ENCODE results near the gene MROH8.

MROH8 gene

DNA sequence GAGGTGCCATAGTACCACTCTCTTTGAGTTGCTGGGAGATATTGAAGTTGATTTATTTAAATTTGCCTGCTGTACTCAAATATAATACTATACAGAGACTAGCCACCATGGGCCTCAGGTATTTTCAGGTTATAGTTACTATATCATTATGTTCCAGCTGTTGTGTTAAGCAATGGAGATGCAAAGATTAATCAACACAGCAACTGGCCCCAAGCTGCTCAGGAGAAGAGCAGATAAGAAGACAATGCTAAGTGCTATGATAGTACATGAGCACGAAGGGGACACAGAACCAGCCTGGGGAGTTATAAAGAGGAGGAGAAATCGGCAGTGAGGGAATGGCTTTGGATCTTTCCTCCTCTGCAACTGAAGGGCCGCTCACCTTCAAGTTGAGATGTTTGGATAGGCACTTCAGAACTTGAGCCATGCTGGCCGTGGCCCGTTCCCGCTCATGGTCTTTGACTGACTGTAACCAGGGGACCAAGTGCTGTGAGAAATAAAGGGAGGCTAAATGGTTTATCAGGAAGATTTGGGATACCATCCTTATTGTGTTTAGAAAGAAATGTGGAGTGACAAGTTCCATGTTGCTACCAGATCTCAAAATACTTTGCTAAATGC, 24.6 kb downstream of the MROH8 start:
- H3K4me1 ChIP-seq (ENCODE audit: control insufficient read depth, insufficient read depth, low read length), result no peaks in the 10 kb centered on the region
- TF ChIP-seq, protein P1, sequence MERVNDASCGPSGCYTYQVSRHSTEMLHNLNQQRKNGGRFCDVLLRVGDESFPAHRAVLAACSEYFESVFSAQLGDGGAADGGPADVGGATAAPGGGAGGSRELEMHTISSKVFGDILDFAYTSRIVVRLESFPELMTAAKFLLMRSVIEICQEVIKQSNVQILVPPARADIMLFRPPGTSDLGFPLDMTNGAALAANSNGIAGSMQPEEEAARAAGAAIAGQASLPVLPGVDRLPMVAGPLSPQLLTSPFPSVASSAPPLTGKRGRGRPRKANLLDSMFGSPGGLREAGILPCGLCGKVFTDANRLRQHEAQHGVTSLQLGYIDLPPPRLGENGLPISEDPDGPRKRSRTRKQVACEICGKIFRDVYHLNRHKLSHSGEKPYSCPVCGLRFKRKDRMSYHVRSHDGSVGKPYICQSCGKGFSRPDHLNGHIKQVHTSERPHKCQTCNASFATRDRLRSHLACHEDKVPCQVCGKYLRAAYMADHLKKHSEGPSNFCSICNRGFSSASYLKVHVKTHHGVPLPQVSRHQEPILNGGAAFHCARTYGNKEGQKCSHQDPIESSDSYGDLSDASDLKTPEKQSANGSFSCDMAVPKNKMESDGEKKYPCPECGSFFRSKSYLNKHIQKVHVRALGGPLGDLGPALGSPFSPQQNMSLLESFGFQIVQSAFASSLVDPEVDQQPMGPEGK (tag by site-specific recombination; IDR thresholded peaks at IDR 0.05), result no peak
- TF ChIP-seq, protein P2, sequence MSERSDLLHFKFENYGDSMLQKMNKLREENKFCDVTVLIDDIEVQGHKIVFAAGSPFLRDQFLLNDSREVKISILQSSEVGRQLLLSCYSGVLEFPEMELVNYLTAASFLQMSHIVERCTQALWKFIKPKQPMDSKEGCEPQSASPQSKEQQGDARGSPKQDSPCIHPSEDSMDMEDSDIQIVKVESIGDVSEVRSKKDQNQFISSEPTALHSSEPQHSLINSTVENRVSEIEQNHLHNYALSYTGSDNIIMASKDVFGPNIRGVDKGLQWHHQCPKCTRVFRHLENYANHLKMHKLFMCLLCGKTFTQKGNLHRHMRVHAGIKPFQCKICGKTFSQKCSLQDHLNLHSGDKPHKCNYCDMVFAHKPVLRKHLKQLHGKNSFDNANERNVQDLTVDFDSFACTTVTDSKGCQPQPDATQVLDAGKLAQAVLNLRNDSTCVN (tag by site-specific recombination; optimal IDR thresholded peaks at IDR 0.05), result no peak
- TF ChIP-seq ZBTB8A (tag by site-specific recombination; IDR thresholded peaks at IDR 0.05) (no peak), ZNF157 (tag by site-specific recombination; IDR thresholded peaks at IDR 0.05) (no peak), ZNF473 (tag by site-specific recombination; IDR thresholded peaks at IDR 0.05) (no peak), ZNF132 (tag by site-specific recombination; IDR thresholded peaks at IDR 0.05; ENCODE audit: borderline replicate concordance) (no peak), ZFP41 (tag by site-specific recombination; IDR thresholded peaks at IDR 0.05; ENCODE audit: borderline replicate concordance) (no peak)
- TF ChIP-seq, protein P3, sequence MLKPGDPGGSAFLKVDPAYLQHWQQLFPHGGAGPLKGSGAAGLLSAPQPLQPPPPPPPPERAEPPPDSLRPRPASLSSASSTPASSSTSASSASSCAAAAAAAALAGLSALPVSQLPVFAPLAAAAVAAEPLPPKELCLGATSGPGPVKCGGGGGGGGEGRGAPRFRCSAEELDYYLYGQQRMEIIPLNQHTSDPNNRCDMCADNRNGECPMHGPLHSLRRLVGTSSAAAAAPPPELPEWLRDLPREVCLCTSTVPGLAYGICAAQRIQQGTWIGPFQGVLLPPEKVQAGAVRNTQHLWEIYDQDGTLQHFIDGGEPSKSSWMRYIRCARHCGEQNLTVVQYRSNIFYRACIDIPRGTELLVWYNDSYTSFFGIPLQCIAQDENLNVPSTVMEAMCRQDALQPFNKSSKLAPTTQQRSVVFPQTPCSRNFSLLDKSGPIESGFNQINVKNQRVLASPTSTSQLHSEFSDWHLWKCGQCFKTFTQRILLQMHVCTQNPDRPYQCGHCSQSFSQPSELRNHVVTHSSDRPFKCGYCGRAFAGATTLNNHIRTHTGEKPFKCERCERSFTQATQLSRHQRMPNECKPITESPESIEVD (tag by site-specific recombination; IDR thresholded peaks at IDR 0.05), result no peak
- TF ChIP-seq, protein P4, sequence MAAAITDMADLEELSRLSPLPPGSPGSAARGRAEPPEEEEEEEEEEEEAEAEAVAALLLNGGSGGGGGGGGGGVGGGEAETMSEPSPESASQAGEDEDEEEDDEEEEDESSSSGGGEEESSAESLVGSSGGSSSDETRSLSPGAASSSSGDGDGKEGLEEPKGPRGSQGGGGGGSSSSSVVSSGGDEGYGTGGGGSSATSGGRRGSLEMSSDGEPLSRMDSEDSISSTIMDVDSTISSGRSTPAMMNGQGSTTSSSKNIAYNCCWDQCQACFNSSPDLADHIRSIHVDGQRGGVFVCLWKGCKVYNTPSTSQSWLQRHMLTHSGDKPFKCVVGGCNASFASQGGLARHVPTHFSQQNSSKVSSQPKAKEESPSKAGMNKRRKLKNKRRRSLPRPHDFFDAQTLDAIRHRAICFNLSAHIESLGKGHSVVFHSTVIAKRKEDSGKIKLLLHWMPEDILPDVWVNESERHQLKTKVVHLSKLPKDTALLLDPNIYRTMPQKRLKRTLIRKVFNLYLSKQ (tag by site-specific recombination; IDR thresholded peaks at IDR 0.05; ENCODE audit: borderline replicate concordance), result no peak
- TF ChIP-seq, protein P5, sequence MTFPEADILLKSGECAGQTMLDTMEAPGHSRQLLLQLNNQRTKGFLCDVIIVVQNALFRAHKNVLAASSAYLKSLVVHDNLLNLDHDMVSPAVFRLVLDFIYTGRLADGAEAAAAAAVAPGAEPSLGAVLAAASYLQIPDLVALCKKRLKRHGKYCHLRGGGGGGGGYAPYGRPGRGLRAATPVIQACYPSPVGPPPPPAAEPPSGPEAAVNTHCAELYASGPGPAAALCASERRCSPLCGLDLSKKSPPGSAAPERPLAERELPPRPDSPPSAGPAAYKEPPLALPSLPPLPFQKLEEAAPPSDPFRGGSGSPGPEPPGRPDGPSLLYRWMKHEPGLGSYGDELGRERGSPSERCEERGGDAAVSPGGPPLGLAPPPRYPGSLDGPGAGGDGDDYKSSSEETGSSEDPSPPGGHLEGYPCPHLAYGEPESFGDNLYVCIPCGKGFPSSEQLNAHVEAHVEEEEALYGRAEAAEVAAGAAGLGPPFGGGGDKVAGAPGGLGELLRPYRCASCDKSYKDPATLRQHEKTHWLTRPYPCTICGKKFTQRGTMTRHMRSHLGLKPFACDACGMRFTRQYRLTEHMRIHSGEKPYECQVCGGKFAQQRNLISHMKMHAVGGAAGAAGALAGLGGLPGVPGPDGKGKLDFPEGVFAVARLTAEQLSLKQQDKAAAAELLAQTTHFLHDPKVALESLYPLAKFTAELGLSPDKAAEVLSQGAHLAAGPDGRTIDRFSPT (tag by site-specific recombination; IDR thresholded peaks at IDR 0.05), result no peak
- TF ChIP-seq, protein P6, sequence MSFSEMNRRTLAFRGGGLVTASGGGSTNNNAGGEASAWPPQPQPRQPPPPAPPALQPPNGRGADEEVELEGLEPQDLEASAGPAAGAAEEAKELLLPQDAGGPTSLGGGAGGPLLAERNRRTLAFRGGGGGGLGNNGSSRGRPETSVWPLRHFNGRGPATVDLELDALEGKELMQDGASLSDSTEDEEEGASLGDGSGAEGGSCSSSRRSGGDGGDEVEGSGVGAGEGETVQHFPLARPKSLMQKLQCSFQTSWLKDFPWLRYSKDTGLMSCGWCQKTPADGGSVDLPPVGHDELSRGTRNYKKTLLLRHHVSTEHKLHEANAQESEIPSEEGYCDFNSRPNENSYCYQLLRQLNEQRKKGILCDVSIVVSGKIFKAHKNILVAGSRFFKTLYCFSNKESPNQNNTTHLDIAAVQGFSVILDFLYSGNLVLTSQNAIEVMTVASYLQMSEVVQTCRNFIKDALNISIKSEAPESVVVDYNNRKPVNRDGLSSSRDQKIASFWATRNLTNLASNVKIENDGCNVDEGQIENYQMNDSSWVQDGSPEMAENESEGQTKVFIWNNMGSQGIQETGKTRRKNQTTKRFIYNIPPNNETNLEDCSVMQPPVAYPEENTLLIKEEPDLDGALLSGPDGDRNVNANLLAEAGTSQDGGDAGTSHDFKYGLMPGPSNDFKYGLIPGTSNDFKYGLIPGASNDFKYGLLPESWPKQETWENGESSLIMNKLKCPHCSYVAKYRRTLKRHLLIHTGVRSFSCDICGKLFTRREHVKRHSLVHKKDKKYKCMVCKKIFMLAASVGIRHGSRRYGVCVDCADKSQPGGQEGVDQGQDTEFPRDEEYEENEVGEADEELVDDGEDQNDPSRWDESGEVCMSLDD (tag by site-specific recombination; IDR thresholded peaks at IDR 0.05), result no peak
- ChIA-PET POLR2A (no interaction called here), CTCF (no interaction called here)
- no peak overlapping the region for H3K4me3 ChIP-seq (ENCODE audit: low read depth, low read length)
- no peaks in the 10 kb centered on the region for H3K9me3 ChIP-seq (ENCODE audit: control insufficient read depth, insufficient read depth, low read depth, low read length)
- H3K36me3 ChIP-seq (ENCODE audit: control insufficient read depth in 2 of 2, insufficient read depth in 1 of 2, low read length in 2 of 2), result no peaks in the 10 kb centered on the region
- no peak overlapping the region for H3K27ac ChIP-seq (ENCODE audit: extremely low read depth, low read depth, low read length)

DNA sequence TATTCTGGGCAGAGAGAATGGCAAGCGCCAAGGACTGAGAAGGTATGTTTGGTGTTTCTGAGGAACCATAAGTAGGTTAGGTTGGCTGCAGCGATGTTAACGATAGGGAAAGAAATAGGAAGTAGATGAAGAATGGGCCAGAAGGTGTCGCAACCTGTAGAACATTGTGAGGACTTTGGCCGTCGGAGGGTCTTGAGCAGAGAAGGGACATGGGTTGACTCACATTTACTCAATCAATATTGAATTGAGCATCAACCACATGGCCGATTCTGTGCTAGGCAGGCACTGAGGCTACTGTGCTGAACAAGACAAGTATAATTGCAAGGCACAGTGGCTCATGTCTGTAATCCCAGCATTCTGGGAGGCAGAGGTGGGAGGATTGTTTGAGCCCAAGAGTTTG, 27.1 kb downstream of the MROH8 start:
- CTCF ChIA-PET, result no interaction called here
- no peaks in the 10 kb centered on the region for H3K9me3 ChIP-seq (ENCODE audit: control insufficient read depth, insufficient read depth, low read depth, low read length)
- H3K4me3 ChIP-seq (ENCODE audit: low read depth, low read length), result no peak overlapping the region
- H3K4me1 ChIP-seq (ENCODE audit: control insufficient read depth, insufficient read depth, low read length), result no peaks in the 10 kb centered on the region
- POLR2A ChIA-PET, result no interaction called here
- H3K27ac ChIP-seq (ENCODE audit: extremely low read depth, low read depth, low read length), result no peak overlapping the region
- H3K36me3 ChIP-seq (ENCODE audit: control insufficient read depth in 2 of 2, insufficient read depth in 1 of 2, low read length in 2 of 2), result no peaks in the 10 kb centered on the region
- TF ChIP-seq ZNF423 (tag by site-specific recombination; IDR thresholded peaks at IDR 0.05) (no peak), ZNF549 (tag by site-specific recombination; IDR thresholded peaks at IDR 0.05) (no peak), ZBTB48 (tag by site-specific recombination; IDR thresholded peaks at IDR 0.05) (no peak), ZNF37A (tag by site-specific recombination; IDR thresholded peaks at IDR 0.05) (no peak), BCL11A (tag by site-specific recombination; IDR thresholded peaks at IDR 0.05; ENCODE audit: low read depth) (no peak), ZNF626 (tag by site-specific recombination; IDR thresholded peaks at IDR 0.05) (no peak), WT1 (tag by site-specific recombination; IDR thresholded peaks at IDR 0.05) (no peak)
- TF ChIP-seq, protein P7, sequence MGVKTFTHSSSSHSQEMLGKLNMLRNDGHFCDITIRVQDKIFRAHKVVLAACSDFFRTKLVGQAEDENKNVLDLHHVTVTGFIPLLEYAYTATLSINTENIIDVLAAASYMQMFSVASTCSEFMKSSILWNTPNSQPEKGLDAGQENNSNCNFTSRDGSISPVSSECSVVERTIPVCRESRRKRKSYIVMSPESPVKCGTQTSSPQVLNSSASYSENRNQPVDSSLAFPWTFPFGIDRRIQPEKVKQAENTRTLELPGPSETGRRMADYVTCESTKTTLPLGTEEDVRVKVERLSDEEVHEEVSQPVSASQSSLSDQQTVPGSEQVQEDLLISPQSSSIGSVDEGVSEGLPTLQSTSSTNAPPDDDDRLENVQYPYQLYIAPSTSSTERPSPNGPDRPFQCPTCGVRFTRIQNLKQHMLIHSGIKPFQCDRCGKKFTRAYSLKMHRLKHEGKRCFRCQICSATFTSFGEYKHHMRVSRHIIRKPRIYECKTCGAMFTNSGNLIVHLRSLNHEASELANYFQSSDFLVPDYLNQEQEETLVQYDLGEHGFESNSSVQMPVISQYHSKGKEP (tag by site-specific recombination; IDR thresholded peaks at IDR 0.05), result no peak
- TF ChIP-seq, protein P8, sequence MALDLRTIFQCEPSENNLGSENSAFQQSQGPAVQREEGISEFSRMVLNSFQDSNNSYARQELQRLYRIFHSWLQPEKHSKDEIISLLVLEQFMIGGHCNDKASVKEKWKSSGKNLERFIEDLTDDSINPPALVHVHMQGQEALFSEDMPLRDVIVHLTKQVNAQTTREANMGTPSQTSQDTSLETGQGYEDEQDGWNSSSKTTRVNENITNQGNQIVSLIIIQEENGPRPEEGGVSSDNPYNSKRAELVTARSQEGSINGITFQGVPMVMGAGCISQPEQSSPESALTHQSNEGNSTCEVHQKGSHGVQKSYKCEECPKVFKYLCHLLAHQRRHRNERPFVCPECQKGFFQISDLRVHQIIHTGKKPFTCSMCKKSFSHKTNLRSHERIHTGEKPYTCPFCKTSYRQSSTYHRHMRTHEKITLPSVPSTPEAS (tag by site-specific recombination; IDR thresholded peaks at IDR 0.05), result no peak
